Measurements from ENCODE around the gene SLCO4A1.

Gene SLCO4A1, protein sequence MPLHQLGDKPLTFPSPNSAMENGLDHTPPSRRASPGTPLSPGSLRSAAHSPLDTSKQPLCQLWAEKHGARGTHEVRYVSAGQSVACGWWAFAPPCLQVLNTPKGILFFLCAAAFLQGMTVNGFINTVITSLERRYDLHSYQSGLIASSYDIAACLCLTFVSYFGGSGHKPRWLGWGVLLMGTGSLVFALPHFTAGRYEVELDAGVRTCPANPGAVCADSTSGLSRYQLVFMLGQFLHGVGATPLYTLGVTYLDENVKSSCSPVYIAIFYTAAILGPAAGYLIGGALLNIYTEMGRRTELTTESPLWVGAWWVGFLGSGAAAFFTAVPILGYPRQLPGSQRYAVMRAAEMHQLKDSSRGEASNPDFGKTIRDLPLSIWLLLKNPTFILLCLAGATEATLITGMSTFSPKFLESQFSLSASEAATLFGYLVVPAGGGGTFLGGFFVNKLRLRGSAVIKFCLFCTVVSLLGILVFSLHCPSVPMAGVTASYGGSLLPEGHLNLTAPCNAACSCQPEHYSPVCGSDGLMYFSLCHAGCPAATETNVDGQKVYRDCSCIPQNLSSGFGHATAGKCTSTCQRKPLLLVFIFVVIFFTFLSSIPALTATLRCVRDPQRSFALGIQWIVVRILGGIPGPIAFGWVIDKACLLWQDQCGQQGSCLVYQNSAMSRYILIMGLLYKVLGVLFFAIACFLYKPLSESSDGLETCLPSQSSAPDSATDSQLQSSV

GRCh38 chr20:62642051-62642665, at the start of gene SLCO4A1:
Gene SLCO4A1 (plus strand): TSS chr20:62642503. CDS start chr20:62656455, 13,952 bp downstream.
- DNase-seq (ENCODE audit: low read depth in 2 of 2, low spot score in 1 of 2): peak; percentile 60 to 80

GRCh38 chr20:62592506-62593177, 49.7 kb upstream of the SLCO4A1 start:
- no peak for DNase-seq (ENCODE audit: low read depth in 2 of 2, low spot score in 1 of 2)

DNA sequence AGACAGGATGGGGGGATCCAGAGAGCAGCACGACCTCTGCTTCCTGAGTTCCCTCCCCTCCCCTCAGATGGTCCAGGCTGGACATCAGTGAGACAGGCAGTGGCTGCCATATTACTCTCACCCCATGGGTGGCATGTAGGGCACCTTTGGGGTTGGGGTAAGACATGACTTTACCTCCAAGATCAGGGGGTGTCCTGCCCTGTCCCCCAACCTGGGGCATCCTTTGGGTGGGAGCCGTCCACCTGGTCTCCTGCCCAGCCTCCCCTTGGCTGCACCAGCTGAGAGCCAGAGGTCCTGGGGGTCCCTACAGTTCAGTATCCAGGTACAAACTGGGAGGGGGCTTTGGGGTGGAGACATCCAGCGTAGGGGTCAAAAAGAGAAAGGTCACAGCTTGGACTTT, 48.7 kb upstream of the SLCO4A1 start:
- DNase-seq (ENCODE audit: low read depth in 2 of 2, low spot score in 1 of 2): no peak

GRCh38 chr20:62595069-62595468, 47.2 kb upstream of the SLCO4A1 start:
- no peak for DNase-seq (ENCODE audit: low read depth in 2 of 2, low spot score in 1 of 2)

- no peak for DNase-seq (ENCODE audit: low read depth in 2 of 2, low spot score in 1 of 2)
Measured at GRCh38 chr20:62595491-62595890, 46.8 kb upstream of the SLCO4A1 start.

DNA sequence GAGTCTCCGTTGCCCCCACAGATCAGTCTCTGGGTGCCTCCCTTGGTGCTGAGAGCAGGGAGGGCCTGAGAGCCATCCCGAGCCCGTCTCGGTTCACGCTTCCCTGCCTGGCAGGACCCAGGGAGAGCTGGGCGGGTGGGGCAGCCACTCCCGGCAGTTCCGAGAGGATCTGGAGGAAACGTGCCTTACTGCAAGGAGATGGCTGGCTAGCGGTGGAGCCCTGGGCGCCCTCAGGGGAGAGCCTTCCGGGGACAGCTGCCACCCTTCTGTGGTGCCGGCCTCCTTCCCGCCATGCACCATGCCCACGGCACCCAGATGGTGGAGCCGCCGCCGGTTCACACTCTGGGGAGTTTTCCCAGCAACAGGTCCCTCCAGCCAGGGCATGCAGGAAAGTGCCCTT, 45.8 kb upstream of the SLCO4A1 start:
- DNase-seq (ENCODE audit: low read depth in 2 of 2, low spot score in 1 of 2): no peak

DNA sequence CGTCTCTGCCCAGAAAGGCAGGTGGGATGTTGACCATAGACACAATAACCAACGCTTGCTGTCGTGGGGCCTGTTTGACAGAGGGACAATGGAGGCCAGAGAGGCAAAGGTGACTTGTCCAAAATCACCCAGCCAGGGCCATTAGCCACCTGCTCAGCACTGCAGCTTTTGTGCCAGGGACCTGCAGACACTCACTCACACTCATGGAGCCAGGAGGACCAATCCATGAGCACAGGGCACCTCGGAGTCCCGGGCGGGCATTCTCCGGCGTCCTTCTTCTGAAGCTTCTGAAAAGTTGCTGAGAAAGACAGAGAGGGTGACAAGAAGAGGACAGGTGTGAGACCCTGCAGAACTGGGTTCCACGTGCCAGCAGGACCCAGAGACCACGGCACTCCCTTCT, 45.4 kb upstream of the SLCO4A1 start:
- no peak for DNase-seq (ENCODE audit: low read depth in 2 of 2, low spot score in 1 of 2)

- no peak for DNase-seq (ENCODE audit: low read depth in 2 of 2, low spot score in 1 of 2)
Measured at GRCh38 chr20:62597416-62598115, 44.7 kb upstream of the SLCO4A1 start.

GRCh38 chr20:62598761-62599194, 43.5 kb upstream of the SLCO4A1 start:
- no peak for DNase-seq (ENCODE audit: low read depth in 2 of 2, low spot score in 1 of 2)

DNA sequence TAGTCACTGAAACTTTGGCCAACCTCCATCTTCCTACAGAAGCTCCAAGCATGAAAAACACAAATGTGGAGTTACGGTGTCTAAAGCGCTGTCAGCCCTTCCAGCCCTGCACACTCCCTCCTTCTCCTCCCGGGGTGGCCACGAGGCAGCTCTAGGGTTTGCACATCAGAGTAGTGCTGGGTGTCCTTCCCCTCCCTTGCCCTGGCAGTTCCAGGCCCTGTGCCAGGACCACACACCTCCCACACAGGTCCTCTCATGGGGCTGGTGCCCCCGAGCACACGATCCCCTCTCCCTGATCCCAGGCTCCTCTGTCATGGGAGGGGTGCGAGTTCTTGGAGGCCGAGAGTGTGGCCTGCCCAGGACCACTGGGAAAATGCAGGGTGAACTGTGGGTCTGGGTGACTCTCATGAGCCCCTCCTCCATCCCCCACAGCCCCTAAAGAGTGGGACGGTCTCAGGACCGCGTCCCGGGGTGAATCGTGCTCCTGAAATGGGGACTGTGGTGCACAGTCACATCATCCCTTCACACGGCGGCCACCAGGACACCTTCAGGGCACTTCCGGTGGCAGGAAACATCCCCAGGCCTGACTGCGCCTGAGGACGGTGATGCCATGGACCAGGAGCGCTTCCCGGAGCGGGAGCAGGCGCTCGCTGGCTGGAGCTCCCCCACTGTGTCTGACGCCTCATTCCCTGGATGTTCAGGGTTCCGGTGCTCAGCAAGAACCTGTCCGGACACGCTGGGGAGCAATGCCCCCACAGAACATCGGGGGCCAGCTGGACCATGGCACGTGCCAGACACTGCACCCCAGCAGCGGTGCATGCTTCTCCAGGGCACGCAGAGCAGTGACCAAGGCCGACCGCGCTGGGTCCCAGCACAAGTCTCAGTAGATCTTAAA, 42.8 kb upstream of the SLCO4A1 start:
- no peak for DNase-seq (ENCODE audit: low read depth in 2 of 2, low spot score in 1 of 2)

GRCh38 chr20:62601172-62601571, 41.1 kb upstream of the SLCO4A1 start:
- DNase-seq (ENCODE audit: low read depth in 2 of 2, low spot score in 1 of 2): no peak

DNA sequence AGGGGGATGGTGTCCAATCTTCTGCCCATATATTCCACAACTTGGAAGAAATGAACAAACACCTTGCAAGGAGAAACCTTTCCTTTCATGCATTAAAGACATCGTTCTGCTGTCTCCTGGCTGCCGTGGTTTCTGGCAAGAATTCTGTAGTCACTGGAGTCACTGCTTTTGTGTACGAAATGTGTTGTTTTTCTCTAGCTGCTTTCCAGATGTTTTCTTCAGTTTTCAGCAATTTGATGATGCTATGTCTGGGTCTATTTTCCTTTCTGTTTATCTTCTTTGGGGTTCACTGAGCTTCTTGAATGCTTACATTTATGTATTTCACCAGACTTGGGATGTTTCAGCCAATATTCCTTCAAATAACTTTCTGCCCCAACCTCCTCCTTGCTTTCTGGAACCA, 40.6 kb upstream of the SLCO4A1 start:
- DNase-seq (ENCODE audit: low read depth in 2 of 2, low spot score in 1 of 2): no peak

- DNase-seq (ENCODE audit: low read depth in 2 of 2, low spot score in 1 of 2): no peak
Measured at GRCh38 chr20:62602550-62602949, 39.8 kb upstream of the SLCO4A1 start.

DNA sequence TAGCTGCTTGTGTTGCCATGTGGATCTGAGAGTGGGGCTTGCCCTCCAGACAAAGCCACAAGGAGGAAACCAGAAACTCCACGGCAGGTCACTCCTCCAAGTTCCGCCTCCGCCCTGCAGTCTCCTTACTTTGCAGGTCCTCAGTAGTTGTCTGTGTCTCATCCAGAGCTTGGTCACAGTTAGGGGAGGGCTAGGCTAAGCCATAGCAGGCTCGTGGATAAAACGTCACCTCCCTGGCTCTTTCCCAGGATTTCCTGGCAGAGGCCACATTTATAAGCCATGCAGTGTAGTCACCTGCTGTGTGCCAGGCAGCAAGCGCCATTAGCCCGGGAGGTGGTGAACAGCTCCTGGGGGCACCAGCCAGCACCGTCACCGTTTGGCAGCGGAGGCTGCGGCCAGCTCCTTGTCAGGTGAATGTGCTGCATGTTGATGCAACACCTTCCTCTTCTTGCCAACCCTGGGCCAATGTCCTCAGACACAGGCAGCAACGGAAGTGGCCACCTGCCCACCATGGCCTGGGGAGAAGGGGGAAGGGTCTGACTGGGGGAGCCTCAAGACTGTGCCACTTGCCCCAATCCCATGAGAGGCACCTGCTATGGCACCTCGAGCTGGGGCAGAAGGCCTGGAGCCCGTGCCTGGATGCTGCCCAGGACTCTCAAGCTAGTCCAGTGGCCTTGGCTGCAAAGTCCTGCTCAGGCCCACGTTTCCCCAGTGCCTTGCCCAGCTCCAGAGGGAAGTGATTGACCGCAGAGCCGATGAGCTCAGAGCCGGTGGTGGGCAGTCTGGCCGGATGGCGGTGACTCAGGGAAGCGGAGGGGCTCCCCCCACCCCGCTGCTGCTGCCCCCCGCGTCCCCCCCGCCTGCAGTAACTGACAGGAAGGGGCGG, 39.0 kb upstream of the SLCO4A1 start:
- DNase-seq (ENCODE audit: low read depth in 2 of 2, low spot score in 1 of 2): peak in 1 of 2 donors; percentile 41

- no peak for DNase-seq (ENCODE audit: low read depth in 2 of 2, low spot score in 1 of 2)
Measured at GRCh38 chr20:62603907-62604785, 38.2 kb upstream of the SLCO4A1 start.

GRCh38 chr20:62604796-62605195, 37.5 kb upstream of the SLCO4A1 start:
- DNase-seq (ENCODE audit: low read depth in 2 of 2, low spot score in 1 of 2): no peak

GRCh38 chr20:62605236-62605943, 36.9 kb upstream of the SLCO4A1 start:
- DNase-seq (ENCODE audit: low read depth in 2 of 2, low spot score in 1 of 2): no peak
